Stimulated activated CD4-positive, alpha-beta T cell treated with anti-CD3 and anti-CD28 coated beads, Interleukin-15, amount 100 ng/mL, for 24 hours (primary cell): ENCODE data around the gene HYAL1.

Source experiments
- DNase-seq: peaks from one replicate; pipeline ENCODE4 v3.0.0-alpha.2; 2020

Gene HYAL1

GRCh38 chr3:50256978-50257890, 46.1 kb downstream of the HYAL1 start:
- peak; percentile 64 for DNase-seq

DNA sequence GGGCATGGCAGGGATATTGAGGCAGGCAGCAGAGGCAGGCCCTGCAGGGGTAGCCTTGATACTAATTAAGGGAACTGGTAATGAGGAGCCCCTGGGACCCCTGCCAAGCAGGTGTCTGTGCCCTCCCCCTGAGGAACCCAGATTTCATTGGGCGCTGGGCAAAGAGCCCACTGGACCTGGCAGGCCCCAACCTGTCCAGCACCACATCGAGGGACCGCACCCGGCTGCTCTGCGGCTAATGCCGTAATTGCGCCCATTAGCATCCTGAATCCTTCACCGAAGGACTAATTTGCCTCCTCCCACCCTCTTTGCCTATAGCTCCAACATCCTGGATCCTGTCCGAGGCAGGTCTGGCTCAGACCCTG, 48.1 kb downstream of the HYAL1 start:
- no peak for DNase-seq

- no peak for DNase-seq
Measured at GRCh38 chr3:50254577-50255250, 48.7 kb downstream of the HYAL1 start.

DNA sequence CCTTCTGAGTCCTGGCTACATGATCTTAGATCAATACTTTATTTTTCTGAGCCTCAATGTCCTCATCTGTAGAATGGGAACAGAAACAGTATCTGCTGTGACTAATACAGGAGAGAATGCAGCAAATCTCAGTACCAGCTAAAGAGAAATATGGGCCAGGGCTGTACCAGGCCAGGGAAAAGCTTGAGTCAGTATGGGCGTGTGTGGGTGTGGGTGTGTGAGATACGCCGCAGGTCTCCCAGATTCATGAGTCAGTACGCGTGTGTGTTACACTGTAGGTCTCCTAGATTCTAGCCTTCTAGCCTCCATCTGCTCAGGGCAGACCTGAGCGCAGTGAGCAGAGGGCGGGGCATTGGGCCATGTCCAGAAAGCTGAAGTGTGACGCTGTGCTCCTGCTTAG, 52.2 kb downstream of the HYAL1 start:
- DNase-seq: peak; percentile 75

DNA sequence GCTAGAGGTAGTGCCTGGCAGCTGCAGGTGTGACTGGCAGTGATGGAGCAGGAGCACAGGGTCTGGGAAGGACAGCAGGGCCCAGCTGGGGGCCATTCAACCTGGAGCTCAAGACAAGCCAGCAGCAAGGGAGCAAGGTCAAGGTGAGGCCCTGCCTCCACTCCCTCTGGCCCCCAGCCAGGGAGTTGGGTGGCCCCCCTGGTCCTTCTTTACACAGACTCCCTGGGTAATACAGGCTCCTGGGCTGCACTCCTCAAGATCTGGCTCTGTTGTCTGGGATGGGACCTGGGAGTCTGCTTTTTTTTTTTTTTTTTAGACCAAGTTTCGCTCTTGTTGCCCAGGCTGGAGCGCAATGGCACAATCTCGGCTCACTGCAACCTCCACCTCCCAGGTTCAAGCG, 52.9 kb downstream of the HYAL1 start:
- DNase-seq: no peak
